Activated B cell treated with CpG ODN at 0.5 μM for 24 hours (primary cell): ENCODE measurements around the gene GSAP. TPM values are rescaled to one million over a fixed set of nuclear protein-coding genes. Genes with fewer than 3 reads are reported as not detected.
"Not testable (repeated sequence)": the region's sequence is repeated elsewhere in the genome, so short reads cannot be mapped to it uniquely, and the experiment has no call there.

Experiments
- ATAC-seq: fragments of 200-7000 bp; cut with Tn5 transposase; one replicate; pipeline ENCODE4 v1.10.0; 2021; ENCODE audit warnings: low read depth, mild to moderate bottlenecking, moderate library complexity
- CTCF ChIA-PET: fragments of 350-600 bp; sonication (Branson Sonifier 250); formaldehyde crosslinking; loops from one replicate; lab custom pipeline; 2021; ENCODE audit warnings: antibody characterized with exemption; lab: Charles Lee
- POLR2A ChIA-PET: fragments of 350-600 bp; sonication (Branson Sonifier 250); formaldehyde crosslinking; loops from one replicate; lab custom pipeline; 2021; ENCODE audit warnings: antibody characterized with exemption; lab: Charles Lee
- DNase-seq: peaks from one replicate; pipeline ENCODE4 v3.0.0; 2022
- H3K27ac Mint-ChIP-seq: one replicate; pipeline ENCODE4 v1.8.0; 2020; ENCODE audit warnings: mixed read lengths
- H3K27me3 Mint-ChIP-seq: one replicate; pipeline ENCODE4 v1.8.0; 2021; ENCODE audit warnings: mixed read lengths
- H3K36me3 Mint-ChIP-seq: one replicate; pipeline ENCODE4 v1.8.0; 2021; ENCODE audit warnings: low read depth, mixed read lengths
- H3K4me1 Mint-ChIP-seq: one replicate; pipeline ENCODE4 v1.8.0; 2021; ENCODE audit warnings: mixed read lengths
- H3K4me3 Mint-ChIP-seq: one replicate; pipeline ENCODE4 v1.8.0; 2020; ENCODE audit warnings: mild to moderate bottlenecking, mixed read lengths
- H3K9me3 Mint-ChIP-seq: one replicate; pipeline ENCODE4 v1.8.0; 2020; ENCODE audit warnings: mixed read lengths
- CTCF ChIP-seq: fragments of 200-600 bp; IDR thresholded peaks from one replicate; pipeline ENCODE4 v1.8.0; 2022; ENCODE audit warnings: antibody characterized with exemption, mild to moderate bottlenecking
- intact Hi-C: fragments of 100-400 bp; cut with micrococcal nuclease; formaldehyde crosslinking; loops from one replicate; pipeline ENCODE4 v1.15.1; 2024
- total RNA-seq: library from RNA; stranded (reverse); gene quantifications from 2 replicates; pipeline ENCODE4 v1.2.3, GENCODE V29; 2022

GSAP gene
- total RNA-seq, 1 donor from 2014 or later: 91.2 TPM

GRCh38 chr7:77338883-77339629 is 77.1 kb downstream of the GSAP start:
- DNase-seq (no peak), ATAC-seq (no peak)
- TF ChIP-seq CTCF: no peak
- Mint-ChIP-seq H3K27me3 (no peaks in the 10 kb centered on the region), H3K36me3 (peaks cover 18% of the 10 kb centered on the region), H3K4me1 (peaks cover 54% of the 10 kb centered on the region), H3K9me3 (no peaks in the 10 kb centered on the region), H3K4me3 (no peak overlapping the region), H3K27ac (peak overlapping the region; percentile 78)
- CTCF ChIA-PET: no interaction called here
- POLR2A ChIA-PET: no interaction called here
- intact Hi-C loops: loop anchor here (1.0 to 10.0 kb wide), 2 partner anchors 12 to 1174 kb away; no protein-coding TSS in a partner anchor

GRCh38 chr7:77338260-77338659 is 77.9 kb downstream of the GSAP start:
- H3K4me3 Mint-ChIP-seq: peak overlapping the region; percentile 13
- POLR2A ChIA-PET: no interaction called here
- peaks cover 24% of the 10 kb centered on the region for H3K36me3 Mint-ChIP-seq
- intact Hi-C loops: loop anchor here (1.0 to 10.0 kb wide), 2 partner anchors 13 to 1173 kb away; no protein-coding TSS in a partner anchor
- H3K27me3 Mint-ChIP-seq: no peaks in the 10 kb centered on the region
- no peak for TF ChIP-seq CTCF
- CTCF ChIA-PET: no interaction called here
- ATAC-seq (peak; percentile 41), DNase-seq (no peak)
- H3K4me1 Mint-ChIP-seq: peaks cover 54% of the 10 kb centered on the region
- H3K27ac Mint-ChIP-seq: peak overlapping the region; percentile 78
- no peaks in the 10 kb centered on the region for H3K9me3 Mint-ChIP-seq

- CTCF ChIA-PET: no interaction called here
- Mint-ChIP-seq H3K27me3 (no peaks in the 10 kb centered on the region), H3K9me3 (no peaks in the 10 kb centered on the region), H3K36me3 (peaks cover 28% of the 10 kb centered on the region), H3K4me1 (peaks cover 54% of the 10 kb centered on the region), H3K27ac (peak overlapping the region; percentile 78), H3K4me3 (no peak overlapping the region)
- ATAC-seq: no peak
- intact Hi-C loops: loop anchor here (10.0 kb wide), 1 partner anchor 1173 kb away; no protein-coding TSS in a partner anchor
- POLR2A ChIA-PET: no interaction called here
- no peak for DNase-seq
- no peak for TF ChIP-seq CTCF
Observed at GRCh38 chr7:77337456-77337990, 78.6 kb downstream of the GSAP start.

- H3K36me3 Mint-ChIP-seq: peaks cover 24% of the 10 kb centered on the region
- no peaks in the 10 kb centered on the region for H3K27me3 Mint-ChIP-seq
- no peaks in the 10 kb centered on the region for H3K9me3 Mint-ChIP-seq
- ChIA-PET POLR2A (interaction anchor here (1.1 to 1.6 kb wide), 3 partner anchors 76 to 213 kb away, joined by 3 to 9 read pairs (median 4); partner anchors contain the start of gene CCDC146), CTCF (interaction anchor here (0.6 to 2.0 kb wide), 4 partner anchors 89 to 213 kb away, joined by 3 to 9 read pairs (median 4); partner anchors contain the start of gene CCDC146)
- intact Hi-C loops: loop anchor here (10.0 kb wide), 1 partner anchor 1171 kb away; no protein-coding TSS in a partner anchor
- ATAC-seq (no peak), DNase-seq (no peak)
- H3K4me1 Mint-ChIP-seq: peaks cover 67% of the 10 kb centered on the region
- peak overlapping the region; percentile 31 for H3K27ac Mint-ChIP-seq
- H3K4me3 Mint-ChIP-seq: no peak overlapping the region
- no peak for TF ChIP-seq CTCF
Observed at GRCh38 chr7:77335581-77335980, 80.6 kb downstream of the GSAP start.

GRCh38 chr7:77334039-77334438 is 82.1 kb downstream of the GSAP start:
- H3K27ac Mint-ChIP-seq, H3K9me3 Mint-ChIP-seq, H3K4me3 Mint-ChIP-seq, H3K27me3 Mint-ChIP-seq, DNase-seq, ATAC-seq: not testable (repeated sequence)
- Mint-ChIP-seq H3K36me3 (peaks cover 27% of the 10 kb centered on the region), H3K4me1 (peaks cover 66% of the 10 kb centered on the region)
- CTCF ChIA-PET: interaction anchor here (0.6 kb wide), 1 partner anchor 82 kb away, joined by 3 read pairs; no protein-coding TSS in a partner anchor
- intact Hi-C loops: loop anchor here (5.0 to 10.0 kb wide), 3 partner anchors 67 to 1169 kb away; no protein-coding TSS in a partner anchor
- POLR2A ChIA-PET: interaction anchor here (0.7 kb wide), 1 partner anchor 84 kb away, joined by 13 read pairs; no protein-coding TSS in a partner anchor
